ENCODE results near the gene SHF. TPM values are rescaled to one million over a fixed set of nuclear protein-coding genes. Genes with fewer than 3 reads are reported as not detected.

Gene SHF
- total RNA-seq, 1 experiment from 2014 or later: 21.7 TPM

DNA sequence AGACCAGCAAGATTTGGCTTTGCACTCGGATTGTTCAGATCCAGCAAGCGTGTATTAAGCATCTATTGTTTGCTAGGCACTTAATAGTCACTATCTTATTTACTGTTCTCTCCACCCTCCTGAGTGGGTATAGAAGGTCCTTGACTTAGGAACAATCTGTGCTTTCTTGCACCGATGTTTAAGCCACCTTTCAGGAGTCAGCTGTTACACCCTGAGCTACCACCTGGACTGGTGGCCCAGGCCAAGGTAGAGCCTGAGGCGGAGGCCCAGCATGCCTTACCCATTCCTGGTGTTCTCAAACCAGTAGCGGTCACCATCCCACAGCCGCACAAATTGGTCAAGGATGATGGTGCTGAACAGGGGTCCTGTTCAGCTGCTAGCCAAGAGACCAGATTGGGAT, 48.0 kb downstream of the SHF start:
- no peaks in the 10 kb centered on the region for H3K79me1 ChIP-seq (ENCODE audit: insufficient read depth, low read depth, low read length, poor library complexity, severe bottlenecking)
- no peaks in the 10 kb centered on the region for H4K20me1 ChIP-seq (ENCODE audit: control insufficient read depth, insufficient read depth, insufficient read length)
- no peak overlapping the region for H3K14ac ChIP-seq (ENCODE audit: insufficient read depth, low read length)
- no peak overlapping the region for H4K91ac ChIP-seq (ENCODE audit: insufficient read length, low read depth, low read length)
- no peak overlapping the region for H2BK12ac ChIP-seq (ENCODE audit: insufficient read length, low read depth, low read length)
- H2BK20ac ChIP-seq (ENCODE audit: low read depth, low read length, poor library complexity, severe bottlenecking): no peak overlapping the region
- H3K27me3 ChIP-seq (ENCODE audit: insufficient read depth, low read length): peaks cover 15% of the 10 kb centered on the region
- Mint-ChIP-seq H3K4me3 (no peak overlapping the region), H3K27me3 (ENCODE audit: low read depth) (peaks cover 37% of the 10 kb centered on the region), H3K9me3 (no peaks in the 10 kb centered on the region; a peak in 1 of 5 replicates), H3K4me1 (peaks cover 5 to 9% of the 10 kb centered on the region in 2 experiments; a peak in 3 of 4 replicates), H3K27ac (no peak overlapping the region), H3K36me3 (ENCODE audit: insufficient read depth in 1 of 3, low read depth in 3 of 3) (no peaks in the 10 kb centered on the region)
- no peaks in the 10 kb centered on the region for H3K79me2 ChIP-seq (ENCODE audit: insufficient read depth, low read length)
- no peak overlapping the region for H4K8ac ChIP-seq (replicated peaks; ENCODE audit: insufficient read length, low read depth, low read length)
- H4K5ac ChIP-seq (ENCODE audit: insufficient read length, low read depth, low read length): no peak overlapping the region
- no peaks in the 10 kb centered on the region for H3K23me2 ChIP-seq (ENCODE audit: insufficient read length, low read depth, low read length, poor library complexity, severe bottlenecking)
- no peak overlapping the region for H2BK15ac ChIP-seq (ENCODE audit: low read depth, low read length)
- no peak for DNase-seq
- no peak overlapping the region for H3K9ac ChIP-seq (ENCODE audit: extremely low read depth, insufficient read length, low read length)
- no peak overlapping the region for H2AK5ac ChIP-seq (ENCODE audit: insufficient read length, low read length)
- H2AFZ ChIP-seq (ENCODE audit: low read length): no peak overlapping the region
- H3K9me3 ChIP-seq (ENCODE audit: control insufficient read depth, low read depth, low read length): no peaks in the 10 kb centered on the region
- H3K18ac ChIP-seq (ENCODE audit: insufficient read length, low read depth, low read length): no peak overlapping the region
- TF ChIP-seq, protein P1, sequence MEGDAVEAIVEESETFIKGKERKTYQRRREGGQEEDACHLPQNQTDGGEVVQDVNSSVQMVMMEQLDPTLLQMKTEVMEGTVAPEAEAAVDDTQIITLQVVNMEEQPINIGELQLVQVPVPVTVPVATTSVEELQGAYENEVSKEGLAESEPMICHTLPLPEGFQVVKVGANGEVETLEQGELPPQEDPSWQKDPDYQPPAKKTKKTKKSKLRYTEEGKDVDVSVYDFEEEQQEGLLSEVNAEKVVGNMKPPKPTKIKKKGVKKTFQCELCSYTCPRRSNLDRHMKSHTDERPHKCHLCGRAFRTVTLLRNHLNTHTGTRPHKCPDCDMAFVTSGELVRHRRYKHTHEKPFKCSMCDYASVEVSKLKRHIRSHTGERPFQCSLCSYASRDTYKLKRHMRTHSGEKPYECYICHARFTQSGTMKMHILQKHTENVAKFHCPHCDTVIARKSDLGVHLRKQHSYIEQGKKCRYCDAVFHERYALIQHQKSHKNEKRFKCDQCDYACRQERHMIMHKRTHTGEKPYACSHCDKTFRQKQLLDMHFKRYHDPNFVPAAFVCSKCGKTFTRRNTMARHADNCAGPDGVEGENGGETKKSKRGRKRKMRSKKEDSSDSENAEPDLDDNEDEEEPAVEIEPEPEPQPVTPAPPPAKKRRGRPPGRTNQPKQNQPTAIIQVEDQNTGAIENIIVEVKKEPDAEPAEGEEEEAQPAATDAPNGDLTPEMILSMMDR (conservative IDR thresholded peaks at IDR 0.05): no peak
- no peak overlapping the region for H2BK5ac ChIP-seq (ENCODE audit: insufficient read length, low read length)
- no peak overlapping the region for H3K23ac ChIP-seq (ENCODE audit: insufficient read length, low read depth, low read length)
- no peak overlapping the region for H3K4ac ChIP-seq (ENCODE audit: low read depth, low read length)
- no peak overlapping the region for H3K56ac ChIP-seq (ENCODE audit: insufficient read length, low read depth, low read length)
- no peak overlapping the region for H2BK120ac ChIP-seq (ENCODE audit: low read depth, low read length, poor library complexity, severe bottlenecking)
- no peak overlapping the region for H3K4me2 ChIP-seq (ENCODE audit: insufficient read depth, insufficient read length, low read length)
- H3K27ac ChIP-seq (ENCODE audit: insufficient read length, low read depth, low read length): no peak overlapping the region
- no CpG with 5 or more reads among the region's 6 CpGs for WGBS (ENCODE audit: extremely low coverage, insufficient read length, low lambda C conversion rate)
- no peaks in the 10 kb centered on the region; the same call in 1 of the 2 replicates for H3K4me1 ChIP-seq (ENCODE audit: insufficient read depth, low read length)
- no peak overlapping the region for H3T11ph ChIP-seq (ENCODE audit: low read length)
